ENCODE data around the gene GAL3ST3.
"Not testable (repeated sequence)": the region's sequence is repeated elsewhere in the genome, so short reads cannot be mapped to it uniquely, and the experiment has no call there.

The GAL3ST3 gene

GRCh38 chr11:66048547-66049323 is at the start of gene GAL3ST3:
Gene GAL3ST3, minus strand, starts transcription at chr11:66049161. Its CDS starts 3,746 bp downstream, at chr11:66045415.
- DNase-seq, result no peak

GRCh38 chr11:66092125-66092524 is 43.2 kb upstream of the GAL3ST3 start:
- DNase-seq, result not testable (repeated sequence)

- no peak for DNase-seq
Observed at GRCh38 chr11:66090288-66090687, 41.3 kb upstream of the GAL3ST3 start.

GRCh38 chr11:66089067-66089466 is 40.1 kb upstream of the GAL3ST3 start:
- DNase-seq, result no peak

- no peak for DNase-seq
Observed at GRCh38 chr11:66087148-66087908, 38.4 kb upstream of the GAL3ST3 start.

GRCh38 chr11:66084821-66085475 is 36.0 kb upstream of the GAL3ST3 start:
- DNase-seq, result no peak

GRCh38 chr11:66083767-66084166 is 34.8 kb upstream of the GAL3ST3 start:
- DNase-seq, result no peak

GRCh38 chr11:66082946-66083698 is 34.2 kb upstream of the GAL3ST3 start:
- DNase-seq, result no peak

- DNase-seq, result peak in 1 of 2 experiments; percentile 44
Observed at GRCh38 chr11:66081505-66081904, 32.5 kb upstream of the GAL3ST3 start.

- peak; percentile 18 to 23 for DNase-seq
Observed at GRCh38 chr11:66080055-66080817, 31.3 kb upstream of the GAL3ST3 start.

GRCh38 chr11:66078949-66079348 is 30.0 kb upstream of the GAL3ST3 start:
- not testable (repeated sequence) for DNase-seq

- no peak for DNase-seq
Observed at GRCh38 chr11:66077927-66078326, 29.0 kb upstream of the GAL3ST3 start.

GRCh38 chr11:66076561-66076960 is 27.6 kb upstream of the GAL3ST3 start:
- DNase-seq, result no peak

GRCh38 chr11:66075273-66075672 is 26.3 kb upstream of the GAL3ST3 start:
- DNase-seq, result no peak

GRCh38 chr11:66073669-66074068 is 24.7 kb upstream of the GAL3ST3 start:
- no peak for DNase-seq

- DNase-seq, result no peak
Observed at GRCh38 chr11:66072518-66072917, 23.6 kb upstream of the GAL3ST3 start.

GRCh38 chr11:66072081-66072480 is 23.1 kb upstream of the GAL3ST3 start:
- DNase-seq, result no peak

GRCh38 chr11:66071381-66071801 is 22.4 kb upstream of the GAL3ST3 start:
- no peak for DNase-seq

GRCh38 chr11:66070604-66071380 is 21.8 kb upstream of the GAL3ST3 start:
- DNase-seq, result no peak

GRCh38 chr11:66069715-66070603 is 21.0 kb upstream of the GAL3ST3 start, which contains the start of gene PACS1:
Gene PACS1, plus strand, starts transcription at chr11:66070272. Its CDS starts 215 bp downstream, at chr11:66070487.
- DNase-seq, result peak; percentile 39 to 78

Measured in SW 1271 (cell line).